GM13977 (cell line): ENCODE measurements around the gene SPACDR.

Source experiments
- DNase-seq: peaks from one replicate; pipeline ENCODE4 v3.0.0; 2012; ENCODE audit warnings: low spot score
- CTCF ChIP-seq: IDR thresholded peaks from 2 replicates; pipeline ENCODE4 v1.5.1; 2012; ENCODE audit warnings: mild to moderate bottlenecking, control low read depth; ENCODE audit not compliant: insufficient read depth; ENCODE audit errors: extremely low read depth, missing control alignments
- in situ Hi-C: fragments of 300-500 bp; cut with MboI; formaldehyde crosslinking; loops from one replicate; pipeline ENCODE4 v1.12.0; 2022; ENCODE audit warnings: low sequenced_read_pairs, low pct_unique_long_range_greater_than_20kb, mixed read lengths, inconsistent platforms; ENCODE audit not compliant: unreplicated experiment

Gene SPACDR

GRCh38 chr7:100428199-100428966, 35.7 kb downstream of the SPACDR start, which contains the start of gene ZCWPW1:
ZCWPW1 (minus strand) TSS chr7:100428703; CDS start chr7:100420649, 8,054 bp downstream.
- TF ChIP-seq CTCF: no peak
- in situ Hi-C loops: no loop called here
- peak; percentile 89 for DNase-seq

- TF ChIP-seq CTCF: no peak
- DNase-seq: no peak
- in situ Hi-C loops: no loop called here
These were observed 36.3 kb downstream of the SPACDR start for GRCh38 chr7:100427762-100428198.

GRCh38 chr7:100426516-100426915, 37.5 kb downstream of the SPACDR start:
- DNase-seq: no peak
- TF ChIP-seq CTCF: no peak
- in situ Hi-C loops: no loop called here

- no peak for DNase-seq
- in situ Hi-C loops: no loop called here
- no peak for TF ChIP-seq CTCF
These were observed 38.7 kb downstream of the SPACDR start for GRCh38 chr7:100425347-100425746.

- no peak for TF ChIP-seq CTCF
- no peak for DNase-seq
- in situ Hi-C loops: no loop called here
These were observed 40.7 kb downstream of the SPACDR start for GRCh38 chr7:100423315-100423714.

GRCh38 chr7:100419660-100420226, 44.3 kb downstream of the SPACDR start:
- in situ Hi-C loops: no loop called here

More at GRCh38 chr7:100419660-100420226, 44.3 kb downstream of the SPACDR start:
- TF ChIP-seq CTCF: no peak
- DNase-seq: no peak
